ENCODE measurements around the gene KLHL29.

Gene KLHL29

DNA sequence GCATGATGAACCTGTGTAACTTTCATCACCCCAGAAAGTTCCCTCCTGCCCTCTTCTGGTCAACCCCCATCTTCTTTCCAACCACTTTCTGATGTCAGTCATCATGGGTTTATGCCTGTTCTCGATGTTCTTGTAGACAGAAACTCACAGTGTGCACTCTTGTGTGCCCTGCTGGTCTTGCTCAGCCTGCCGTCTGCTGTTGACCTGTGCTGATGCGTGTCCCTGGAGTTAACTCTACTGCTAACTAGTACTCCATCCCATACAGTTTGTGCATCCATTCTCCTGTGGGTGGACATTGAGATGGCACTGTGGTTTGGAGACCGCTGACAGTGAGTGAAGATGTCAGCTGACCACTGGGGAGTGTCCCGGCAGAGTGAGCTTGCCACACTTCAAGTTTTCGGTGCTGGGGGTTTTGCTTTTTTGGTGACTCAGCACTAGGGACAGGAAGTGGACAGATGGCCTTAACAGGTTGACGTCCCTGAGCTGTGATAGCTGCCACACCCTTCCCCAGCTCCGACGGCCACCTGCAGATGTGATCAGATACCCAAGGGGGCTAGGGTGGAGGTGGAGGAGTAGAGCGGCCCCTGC is 14.8 kb downstream of the KLHL29 start:
- DNase-seq: no peak

DNA sequence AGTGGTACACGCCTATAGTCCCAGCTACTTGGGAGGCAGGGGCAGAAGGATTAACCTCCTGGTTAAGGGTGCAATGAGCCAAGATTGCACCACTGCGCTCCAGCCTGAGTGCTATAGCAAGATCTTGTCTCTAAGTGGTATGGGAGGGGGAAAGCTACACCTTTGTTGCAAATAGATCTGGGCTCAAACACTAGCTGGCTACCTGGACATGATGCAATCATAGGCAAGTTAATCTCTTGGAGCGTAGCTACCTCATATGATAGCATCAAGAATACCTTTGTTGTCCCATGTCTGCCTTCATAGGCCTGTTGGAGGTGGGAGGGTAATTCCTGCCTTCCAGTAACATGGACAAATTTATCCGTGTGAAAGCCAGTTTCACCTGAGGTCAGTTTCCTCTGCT is 15.7 kb downstream of the KLHL29 start:
- no peak for DNase-seq

DNA sequence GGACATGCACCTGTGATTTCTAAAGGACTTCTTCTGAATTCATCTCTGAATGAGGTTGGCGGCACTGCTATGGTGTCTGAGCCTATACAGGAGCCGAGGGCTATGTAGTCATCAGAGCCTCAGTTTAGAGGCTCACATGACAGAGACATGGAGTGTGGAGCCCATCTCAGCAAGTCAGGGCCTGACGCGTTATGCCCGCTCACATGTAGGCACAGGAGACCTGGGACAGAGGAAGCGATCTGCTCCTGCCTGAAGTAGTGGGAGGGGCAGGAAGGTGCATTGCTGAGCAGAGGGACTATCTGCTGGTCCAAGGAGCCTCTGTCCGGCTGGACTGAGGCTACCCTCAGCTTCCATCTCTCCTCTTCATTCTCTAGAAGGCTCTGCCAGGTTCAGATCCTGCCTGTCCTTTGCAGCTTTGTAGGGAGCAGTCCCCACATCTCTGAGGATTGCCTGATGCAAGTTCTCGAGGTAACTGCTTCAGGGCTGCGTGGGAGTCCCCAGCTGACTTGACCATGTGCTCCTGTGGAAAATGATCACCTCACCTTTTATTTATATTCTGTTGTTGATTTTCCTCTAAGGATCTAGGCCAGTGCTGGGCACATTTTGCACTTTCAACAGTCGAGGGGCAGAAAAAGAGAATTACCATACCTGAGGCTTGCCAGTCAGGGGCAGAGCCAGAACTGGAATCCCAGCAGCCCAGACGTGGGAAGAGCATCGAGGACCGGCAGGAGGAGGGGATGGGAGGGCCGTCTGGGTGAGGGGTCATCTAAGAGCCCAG is 16.6 kb downstream of the KLHL29 start:
- no peak for DNase-seq

DNA sequence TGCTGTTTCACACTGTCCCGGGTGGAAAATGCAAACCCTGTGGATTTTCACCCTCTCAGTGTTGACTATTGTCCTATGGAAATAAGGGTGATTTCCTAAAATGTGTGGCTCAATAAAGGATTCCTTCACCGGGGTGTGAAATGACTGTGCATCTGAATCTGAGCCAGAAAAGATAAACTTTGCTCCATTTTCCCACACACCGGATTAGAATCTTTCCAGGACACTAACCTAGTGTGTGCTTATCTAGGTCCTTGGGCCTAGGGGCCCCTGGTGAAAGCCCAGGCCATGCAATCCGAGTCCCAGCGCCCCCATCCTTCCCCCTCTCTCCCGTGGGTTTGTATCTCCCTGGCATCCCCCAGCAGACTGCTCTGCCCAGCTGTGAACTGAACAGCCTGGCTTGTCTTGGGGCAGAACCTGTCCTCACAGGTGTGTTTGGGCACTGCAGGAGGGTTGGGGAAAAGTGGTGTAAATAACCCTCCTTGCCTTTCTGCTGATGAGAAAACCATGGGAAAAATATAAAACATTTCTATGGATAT is 17.3 kb downstream of the KLHL29 start:
- DNase-seq: no peak

DNA sequence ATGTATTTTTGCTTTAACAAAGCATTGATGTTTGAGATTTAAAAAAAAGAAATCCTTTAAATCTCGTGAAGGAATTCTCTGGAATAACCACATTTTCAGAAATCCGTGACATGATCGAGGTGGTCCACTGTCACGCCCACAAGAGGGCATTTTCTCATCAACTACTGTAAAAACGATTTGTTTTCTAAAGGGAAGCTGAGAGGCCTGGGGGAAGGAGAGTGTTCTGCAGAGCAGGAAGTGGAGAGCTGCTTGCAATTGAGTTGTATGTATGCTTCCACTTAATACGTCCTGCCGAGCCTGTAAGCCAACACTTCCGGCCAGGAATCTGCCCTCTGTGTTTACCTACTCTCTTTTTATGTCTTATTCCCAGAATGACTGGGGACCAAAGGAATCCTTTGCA is 19.4 kb downstream of the KLHL29 start:
- no peak for DNase-seq

DNA sequence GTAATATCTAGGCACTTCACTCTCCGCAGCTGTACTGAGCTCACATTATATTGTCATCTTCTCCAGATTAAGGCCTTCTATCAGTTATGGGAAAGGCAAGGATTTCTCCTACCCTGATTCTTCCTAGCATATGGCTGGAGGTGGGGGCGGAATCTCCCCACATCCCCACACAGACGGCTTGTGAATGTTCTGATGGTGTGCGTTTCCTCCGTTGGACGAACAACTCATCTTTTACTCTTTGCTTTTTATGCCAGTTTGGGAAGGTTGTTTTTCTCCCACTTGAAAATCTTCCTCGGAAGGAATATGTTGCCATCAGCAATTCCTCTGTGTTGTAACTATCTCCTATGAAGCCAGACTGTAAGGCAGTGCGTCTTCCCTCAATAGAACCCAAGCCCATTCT is 24.3 kb downstream of the KLHL29 start:
- DNase-seq: no peak

DNA sequence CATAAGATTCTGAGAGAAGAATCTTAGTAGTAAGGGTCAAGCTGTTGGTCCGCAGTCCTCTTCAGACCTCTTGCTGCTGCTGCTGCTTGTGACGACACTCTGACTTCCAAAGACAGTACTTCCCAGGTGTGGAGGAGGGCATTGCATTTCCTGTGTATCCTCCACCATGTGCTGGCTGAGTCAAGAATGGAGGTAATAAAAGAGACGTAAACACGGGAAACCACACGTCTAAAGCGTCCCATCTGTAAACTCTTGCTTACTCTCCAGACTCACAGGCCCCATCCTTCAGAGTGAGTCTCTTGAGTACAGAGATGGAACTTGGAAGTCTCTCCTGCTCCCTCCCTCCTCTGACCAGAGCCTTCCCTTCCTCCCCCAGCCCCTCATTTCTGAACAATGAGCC is 25.6 kb downstream of the KLHL29 start:
- no peak for DNase-seq

DNA sequence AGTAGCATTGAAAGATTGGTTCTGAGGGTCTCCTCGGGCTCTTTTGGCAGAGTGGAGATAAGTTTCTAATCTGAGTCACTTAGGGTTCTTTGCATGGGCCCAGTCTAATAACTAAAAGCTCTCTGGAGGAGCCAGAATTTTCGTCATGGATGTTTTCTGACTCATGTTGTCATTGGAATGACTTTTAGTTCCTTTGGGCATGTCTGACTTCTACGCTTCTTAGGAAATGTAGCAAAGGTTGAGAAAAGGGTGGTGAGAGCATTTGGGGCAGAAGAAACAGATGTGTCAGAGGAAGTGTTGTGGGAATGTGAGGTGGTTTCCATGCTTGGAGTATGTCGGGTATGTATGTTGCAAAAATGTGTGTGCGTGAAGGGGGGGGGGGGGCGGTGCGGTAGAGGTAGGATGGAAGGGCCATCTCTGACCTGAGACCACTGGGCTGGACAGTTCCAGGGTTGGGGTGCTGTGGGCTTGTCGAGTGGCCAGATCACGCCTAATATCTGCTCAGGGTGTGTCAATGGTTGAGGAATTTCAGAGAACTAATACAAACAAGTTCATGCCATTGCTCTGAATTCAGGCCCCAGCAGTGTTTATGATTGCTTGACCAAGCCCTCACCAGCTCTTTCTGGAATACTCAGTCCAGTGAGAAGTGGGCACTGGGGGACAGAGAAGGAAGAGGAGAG is 26.9 kb downstream of the KLHL29 start:
- DNase-seq: no peak

DNA sequence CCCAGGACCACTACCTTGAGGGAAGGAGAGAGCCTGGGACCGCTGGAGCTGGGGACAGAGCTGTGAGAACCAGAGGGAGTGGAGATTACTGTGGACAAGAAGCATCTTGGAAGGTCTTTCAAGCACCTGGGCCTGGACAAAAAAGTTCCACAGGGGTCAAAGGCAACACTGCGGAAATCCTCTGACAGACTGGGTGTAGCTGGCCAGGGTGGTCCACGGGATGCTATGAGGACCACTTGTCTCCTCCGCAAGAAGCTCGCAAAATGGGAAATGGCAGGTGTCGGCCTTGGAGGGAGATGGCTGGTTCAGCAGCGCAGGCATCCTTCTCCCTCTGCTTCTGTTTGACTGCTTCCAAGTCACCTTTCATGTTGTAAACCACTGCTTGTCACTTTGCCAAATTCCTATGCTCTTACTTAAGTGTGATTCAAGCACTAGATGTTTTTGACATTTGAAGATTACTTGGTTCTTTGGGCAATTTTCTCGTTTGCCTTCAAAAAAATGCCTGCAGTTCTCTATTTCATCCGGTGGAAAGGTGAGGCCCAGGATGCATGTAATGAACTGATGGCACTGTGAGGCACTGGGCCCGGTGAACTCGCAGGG is 27.7 kb downstream of the KLHL29 start:
- no peak for DNase-seq

DNA sequence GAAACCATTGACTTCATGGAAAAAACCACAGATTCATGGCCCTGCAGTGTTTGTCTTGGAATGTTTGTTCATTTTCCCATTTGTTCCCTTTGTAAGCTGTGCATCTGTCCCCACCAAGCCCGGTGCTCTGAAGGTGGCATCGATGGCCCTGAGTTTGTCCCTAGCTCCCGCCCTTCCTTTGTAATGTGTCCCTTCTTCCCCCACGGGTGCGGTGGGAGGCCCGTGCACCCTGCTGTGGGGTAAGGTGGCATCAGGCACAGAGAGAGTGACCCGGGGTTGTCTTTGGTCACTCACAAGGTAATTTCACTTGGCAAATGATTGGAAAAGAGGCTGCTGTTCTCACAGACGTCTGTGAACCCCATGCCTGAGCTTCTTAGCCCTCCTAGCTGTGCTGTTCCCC is 28.7 kb downstream of the KLHL29 start:
- no peak for DNase-seq

DNA sequence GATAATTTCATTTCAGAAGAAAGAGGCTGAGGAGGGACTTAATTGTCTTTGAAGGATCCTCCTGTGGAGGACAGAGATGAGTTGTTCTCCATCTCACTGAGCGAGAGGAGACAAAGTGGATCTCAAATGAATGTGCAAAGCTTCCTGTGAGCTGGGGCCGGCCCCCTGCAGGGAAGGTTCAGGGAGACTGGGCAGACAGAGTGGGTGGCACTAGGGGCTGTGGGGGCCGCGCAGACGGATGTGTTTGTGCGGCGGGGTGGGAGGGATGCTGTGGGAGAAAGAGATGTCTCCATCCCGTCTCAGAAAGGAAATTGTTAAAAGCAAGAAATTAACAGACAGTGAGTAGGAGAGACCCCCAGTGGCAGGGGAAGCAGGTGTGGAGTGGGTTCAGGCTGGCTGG is 29.1 kb downstream of the KLHL29 start:
- no peak for DNase-seq

DNA sequence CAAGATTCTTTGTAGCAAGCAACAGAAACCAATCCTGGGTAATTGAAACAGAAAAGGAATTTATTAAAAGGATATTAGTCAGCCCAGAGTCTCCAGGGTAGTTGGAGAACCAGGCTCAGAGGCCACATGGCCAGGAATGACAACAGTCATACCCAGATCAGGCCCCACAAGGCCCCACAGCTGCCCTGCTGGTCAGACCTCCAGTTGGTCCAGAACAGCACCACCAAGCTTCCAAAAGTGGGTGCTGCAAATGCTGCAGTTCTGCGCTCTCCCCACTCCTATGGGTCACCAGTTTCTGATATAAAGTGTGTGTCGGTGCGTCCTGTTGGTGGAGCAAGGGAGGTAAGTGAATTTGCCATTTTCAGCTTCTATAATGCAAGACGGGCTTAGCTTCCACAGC is 29.9 kb downstream of the KLHL29 start:
- DNase-seq: no peak

DNA sequence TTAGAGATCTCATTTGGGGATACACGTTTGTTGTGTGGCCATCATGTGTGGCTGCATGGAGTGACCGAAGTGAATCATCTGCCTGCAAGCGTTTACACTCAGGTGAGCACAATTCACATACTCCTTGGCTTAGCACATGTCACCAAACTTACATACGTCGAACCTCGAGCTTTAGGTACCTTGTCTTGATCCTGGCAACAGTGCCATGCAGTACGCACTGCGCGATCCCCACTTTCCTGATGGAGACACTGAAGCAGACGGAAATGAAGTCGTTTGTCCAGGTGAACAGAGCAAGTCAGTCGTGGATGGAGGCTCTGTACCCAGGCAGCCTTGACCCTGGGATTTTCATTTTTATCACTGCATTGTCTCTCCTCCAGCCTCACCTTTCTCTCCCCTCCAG is 32.3 kb downstream of the KLHL29 start:
- DNase-seq: no peak

DNA sequence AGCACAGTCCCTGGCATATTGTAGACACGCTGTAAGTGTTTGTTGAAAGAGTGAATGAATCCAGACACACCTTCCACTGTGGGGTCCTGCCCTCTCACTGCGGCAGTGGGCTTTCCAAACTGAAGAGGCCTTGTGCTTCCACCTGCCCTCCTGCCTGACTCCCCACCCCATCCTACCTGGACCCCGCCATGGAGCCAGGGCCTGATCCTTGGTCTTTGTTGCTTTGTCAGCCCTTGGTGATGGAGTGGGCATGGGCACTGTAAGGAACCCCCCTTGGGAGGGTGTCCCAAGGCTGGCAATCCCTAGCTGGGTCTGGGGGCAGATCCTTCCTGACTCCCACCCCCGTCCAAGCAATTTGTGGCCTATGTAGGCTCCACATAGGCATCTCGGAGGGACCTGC is 33.1 kb downstream of the KLHL29 start:
- no peak for DNase-seq

DNA sequence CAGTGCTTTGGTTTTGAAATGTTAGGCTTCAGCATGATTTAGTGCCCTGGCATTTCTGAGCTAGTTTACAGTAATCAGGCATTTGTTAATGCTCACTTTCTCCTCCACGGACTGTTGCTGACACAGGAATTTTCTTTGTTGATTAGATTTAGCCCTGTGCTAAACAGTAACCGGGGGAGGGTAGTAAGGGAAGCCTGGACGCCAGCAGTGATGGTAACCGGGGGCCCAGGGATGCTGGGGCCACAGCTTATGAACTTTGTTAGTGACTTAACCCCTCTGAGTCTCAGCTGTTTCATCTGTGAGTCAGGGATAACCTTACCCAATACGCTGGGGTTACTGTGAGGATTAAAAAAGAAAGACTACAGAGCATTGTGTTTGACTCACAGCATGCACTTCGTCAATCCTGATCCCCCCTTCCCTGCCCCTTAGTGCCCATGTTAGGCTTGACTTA is 33.5 kb downstream of the KLHL29 start:
- DNase-seq: no peak

DNA sequence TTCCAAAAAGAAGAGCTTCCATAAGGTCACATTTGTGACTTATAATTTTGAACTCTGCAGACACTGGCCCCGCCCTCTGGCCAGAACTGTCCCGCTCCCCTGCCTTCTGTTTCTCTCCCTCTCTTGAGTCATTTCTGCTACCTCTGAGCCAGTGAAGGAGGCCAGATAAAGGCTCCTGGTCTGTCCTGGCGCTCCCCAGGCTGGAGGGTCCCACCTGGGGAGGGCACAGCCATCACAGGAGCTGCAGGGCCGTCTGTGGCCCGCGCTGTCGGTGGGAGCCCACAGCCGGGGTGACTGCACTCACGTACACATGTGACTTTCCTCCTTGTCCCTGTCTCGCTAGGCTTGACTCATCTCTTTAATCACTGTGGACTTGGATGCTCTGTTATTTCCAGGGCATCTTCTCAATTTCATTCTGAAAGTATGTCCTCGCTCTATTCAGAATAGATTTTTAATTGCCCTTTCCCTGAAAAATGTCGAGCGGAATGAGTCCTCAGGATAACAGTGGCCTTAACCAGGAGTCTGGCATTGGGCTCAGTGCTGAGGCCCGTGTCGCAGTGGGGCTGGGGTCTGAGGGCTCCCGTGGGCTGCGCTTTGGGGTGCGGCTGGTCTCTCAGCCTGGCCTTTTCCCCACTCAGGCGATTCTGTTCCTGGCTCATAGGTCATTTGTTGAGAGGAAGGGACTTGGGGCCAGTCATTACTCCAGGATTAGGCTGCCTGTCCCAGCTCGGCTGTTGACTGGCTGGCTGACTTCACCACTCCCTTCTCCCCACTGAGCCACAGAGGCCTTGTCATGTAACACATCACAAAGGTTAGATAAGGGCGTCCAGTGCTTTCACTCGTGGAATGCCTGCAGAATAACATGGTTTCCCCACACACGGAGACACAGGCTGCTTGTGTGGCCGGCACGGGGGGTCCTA is 34.5 kb downstream of the KLHL29 start:
- no peak for DNase-seq

DNA sequence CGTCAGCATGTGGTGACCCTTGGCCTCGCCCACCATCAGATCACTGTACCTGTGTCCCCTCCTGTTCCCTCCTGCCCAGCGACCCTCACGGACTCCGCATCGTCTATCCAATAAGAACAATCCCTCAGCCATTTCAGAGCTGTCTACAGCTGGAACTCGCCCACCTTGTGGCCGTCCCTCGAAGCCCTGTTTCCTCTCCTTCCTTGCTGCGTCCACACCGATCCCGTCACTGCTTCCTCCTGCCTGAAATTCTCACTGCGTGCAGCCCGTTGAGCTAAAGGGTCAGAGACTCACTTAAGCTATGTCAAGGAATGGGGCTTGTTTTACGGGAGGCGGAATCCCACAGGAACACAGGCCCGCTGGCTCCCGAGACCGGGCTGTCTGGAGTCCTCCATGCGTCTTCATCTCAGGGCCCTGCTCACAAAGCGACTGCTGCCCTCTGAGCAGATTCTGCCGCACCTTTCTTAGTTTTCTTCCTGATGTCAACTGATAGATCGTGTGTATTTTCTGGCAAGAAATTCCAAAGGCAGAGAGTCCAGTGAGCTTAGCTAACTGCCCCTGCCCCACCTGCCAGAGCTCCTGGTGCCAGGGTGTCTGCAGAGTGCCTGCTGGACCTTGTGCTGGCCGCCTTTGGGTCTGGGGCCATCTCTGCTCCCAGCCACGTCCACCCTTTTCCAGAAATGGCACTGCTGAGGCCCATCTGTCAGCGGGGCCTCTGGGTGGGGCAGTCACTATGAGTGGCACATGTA is 35.3 kb downstream of the KLHL29 start:
- DNase-seq: no peak

DNA sequence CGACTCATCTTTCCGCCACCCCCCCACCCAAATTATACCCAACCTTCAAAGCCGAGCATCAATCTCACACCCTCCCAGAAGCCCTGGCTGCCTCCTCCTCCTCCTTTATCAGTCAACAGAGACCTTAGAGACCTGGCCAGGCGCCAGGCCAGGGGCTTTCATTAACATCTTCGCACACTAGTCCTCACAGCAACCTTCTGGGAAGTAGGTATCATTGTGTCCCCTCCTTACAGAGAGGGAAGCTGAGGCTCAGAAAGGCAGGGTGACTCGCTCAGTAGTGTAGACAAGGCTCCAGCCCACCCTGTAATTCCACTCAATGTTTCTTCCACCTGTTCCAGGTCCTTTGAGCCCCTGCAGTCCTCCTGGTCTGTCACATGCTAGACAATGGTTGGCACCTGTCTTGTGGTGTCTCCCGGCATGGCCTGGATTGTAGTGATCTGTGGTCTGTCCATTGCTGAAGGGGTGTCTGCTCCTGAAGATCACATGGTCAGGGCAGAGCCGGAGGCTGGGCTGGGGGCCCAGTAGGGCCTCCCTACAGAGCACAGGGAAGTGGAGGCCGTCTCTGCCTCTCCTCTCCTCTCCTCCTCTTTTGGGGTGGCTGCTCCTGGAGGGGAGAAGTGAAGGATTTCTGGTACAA is 36.0 kb downstream of the KLHL29 start:
- no peak for DNase-seq

DNA sequence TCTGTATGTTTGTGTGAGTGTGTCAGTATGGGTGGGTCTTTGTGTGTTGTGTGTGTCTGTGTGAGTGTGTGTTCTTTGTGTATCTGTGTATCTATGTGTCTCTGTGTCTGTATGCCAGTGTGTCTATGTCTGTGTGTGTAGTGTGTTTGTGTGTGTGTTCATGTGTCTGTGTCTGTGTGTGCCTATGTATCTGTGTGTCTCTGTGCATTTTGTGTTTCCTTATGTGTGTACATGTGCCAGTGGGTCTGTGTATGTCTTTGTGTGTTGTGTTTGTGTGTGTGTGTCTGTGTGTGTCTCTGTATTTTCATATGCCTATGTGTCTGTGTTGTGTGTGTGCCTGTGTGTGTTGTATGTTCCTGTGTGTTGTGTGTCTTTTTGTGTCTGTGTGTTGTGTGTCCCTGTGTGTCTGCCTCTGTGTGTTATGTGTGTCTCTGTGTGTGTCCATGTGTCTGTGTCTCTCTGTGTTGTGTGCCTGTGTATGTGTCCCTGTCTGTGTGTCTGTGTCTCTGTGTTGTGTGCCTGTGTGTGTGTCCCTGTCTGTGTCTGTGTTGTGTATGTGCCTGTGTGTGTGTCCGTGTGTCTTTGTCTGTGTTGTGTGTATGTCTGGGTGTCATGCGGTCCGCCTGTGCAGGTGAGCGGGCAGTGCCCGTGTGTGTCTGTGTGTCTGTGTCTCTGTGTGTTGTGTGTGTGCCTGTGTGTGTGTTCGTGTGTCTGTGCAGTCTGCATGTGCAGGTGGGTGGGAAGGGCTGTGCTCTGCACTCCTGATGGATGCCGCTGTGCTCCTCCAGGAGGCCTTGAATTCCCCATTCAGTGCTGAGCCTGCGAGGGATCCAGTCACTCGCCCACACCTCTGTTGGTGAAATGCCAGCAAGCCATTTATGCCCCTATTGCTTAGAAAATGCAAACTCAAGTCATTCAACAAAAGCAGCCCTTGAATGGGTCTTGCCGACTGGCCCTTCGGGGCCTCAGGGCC is 37.4 kb downstream of the KLHL29 start:
- no peak for DNase-seq
